ENCODE data around the gene ANKRD23.
"Not testable (repeated sequence)": the region's sequence is repeated elsewhere in the genome, so short reads cannot be mapped to it uniquely, and the experiment has no call there.

ANKRD23 gene

GRCh38 chr2:96796497-96796896 lies 47.3 kb downstream of the ANKRD23 start:
- DNase-seq (ENCODE audit: low spot score) = not testable (repeated sequence)

GRCh38 chr2:96795076-96795475 lies 48.7 kb downstream of the ANKRD23 start:
- DNase-seq (ENCODE audit: low spot score) = no peak

- DNase-seq (ENCODE audit: low spot score) = no peak
Observed at GRCh38 chr2:96792772-96793749, 50.8 kb downstream of the ANKRD23 start.

DNA sequence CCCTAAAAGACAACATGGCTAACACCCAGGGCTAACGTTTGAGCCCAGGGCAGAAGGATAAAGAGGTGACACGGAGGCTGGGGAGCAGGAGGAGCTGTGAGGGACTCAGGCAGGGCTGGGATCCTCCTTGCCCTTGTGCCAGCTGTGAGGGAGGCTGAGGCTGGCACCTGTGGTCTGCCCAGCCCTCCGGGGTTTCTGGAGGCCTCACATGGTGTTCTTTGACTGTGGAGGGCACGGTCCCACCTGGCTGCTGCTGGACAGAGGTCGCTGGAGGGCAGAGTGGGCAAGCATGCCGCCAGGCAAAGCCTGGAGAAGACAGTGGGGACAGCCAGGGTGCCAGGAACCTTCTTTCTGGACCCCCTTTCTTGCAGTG lies 54.6 kb downstream of the ANKRD23 start:
- DNase-seq (ENCODE audit: low spot score) = no peak

DNA sequence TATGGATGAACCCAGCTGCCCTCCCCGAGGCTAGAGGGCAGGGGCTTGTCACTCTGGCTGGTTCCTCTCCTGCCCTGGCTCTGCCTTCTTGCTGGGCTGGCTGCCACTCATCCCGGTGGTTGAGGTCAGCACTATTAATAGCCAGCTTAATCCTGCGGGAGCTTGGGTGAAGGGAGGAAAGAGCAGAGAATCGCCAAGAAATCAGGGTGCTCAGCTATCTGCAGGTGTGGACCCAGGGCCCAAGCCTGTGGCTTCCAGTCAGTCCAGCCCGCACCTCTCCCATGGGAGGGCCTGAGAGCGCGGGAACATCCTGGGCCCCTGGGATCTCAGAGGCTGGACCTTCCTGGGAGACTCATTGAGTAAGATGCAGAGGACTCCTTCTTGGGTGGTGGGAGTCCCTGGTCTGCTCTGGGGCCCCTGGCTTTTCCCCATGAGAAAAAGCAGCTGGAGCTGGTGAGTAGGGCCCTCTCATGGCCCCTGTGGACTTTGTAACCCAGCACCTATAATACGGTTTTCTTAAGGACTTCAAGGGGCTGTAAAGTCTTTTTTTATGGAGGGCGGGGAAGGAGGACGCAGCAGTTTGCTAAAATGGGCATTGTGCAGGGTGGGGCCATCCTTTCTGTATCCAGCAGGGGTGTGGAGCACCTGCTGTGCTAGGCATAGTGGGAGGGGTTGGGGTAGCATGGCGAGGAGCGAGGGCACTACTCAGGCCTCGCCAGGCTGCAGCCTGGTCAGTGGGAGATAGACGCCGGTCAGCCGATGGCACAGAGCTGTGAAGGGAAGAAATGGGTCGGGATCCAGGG lies 55.2 kb downstream of the ANKRD23 start:
- DNase-seq (ENCODE audit: low spot score) = peak; percentile 63
